AG09309 (cell line): Measurements from ENCODE around the gene AKT1.
A peak's percentile ranks its signal among the peaks of the same experiment; 100 is the strongest.
"Not testable (repeated sequence)": the region's sequence is repeated elsewhere in the genome, so short reads cannot be mapped to it uniquely, and the experiment has no call there.

Source experiments
- DNase-seq: peaks from one replicate; pipeline ENCODE4 v3.0.0-alpha.2; 2010; ENCODE audit warnings: low read depth
- H3K4me3 ChIP-seq: 2 replicates; pipeline ENCODE4 v1.5.1; 2011; ENCODE audit warnings: mild to moderate bottlenecking, low read depth, low read length, moderate library complexity; ENCODE audit not compliant: control insufficient read depth
- TF ChIP-seq, protein P1 (sequence below): IDR thresholded peaks from 2 replicates; pipeline ENCODE4 v1.5.1; 2011; ENCODE audit warnings: mild to moderate bottlenecking, low read depth, low read length, inconsistent platforms; ENCODE audit not compliant: insufficient read depth, control insufficient read depth; ENCODE audit errors: missing control alignments

Gene AKT1

DNA sequence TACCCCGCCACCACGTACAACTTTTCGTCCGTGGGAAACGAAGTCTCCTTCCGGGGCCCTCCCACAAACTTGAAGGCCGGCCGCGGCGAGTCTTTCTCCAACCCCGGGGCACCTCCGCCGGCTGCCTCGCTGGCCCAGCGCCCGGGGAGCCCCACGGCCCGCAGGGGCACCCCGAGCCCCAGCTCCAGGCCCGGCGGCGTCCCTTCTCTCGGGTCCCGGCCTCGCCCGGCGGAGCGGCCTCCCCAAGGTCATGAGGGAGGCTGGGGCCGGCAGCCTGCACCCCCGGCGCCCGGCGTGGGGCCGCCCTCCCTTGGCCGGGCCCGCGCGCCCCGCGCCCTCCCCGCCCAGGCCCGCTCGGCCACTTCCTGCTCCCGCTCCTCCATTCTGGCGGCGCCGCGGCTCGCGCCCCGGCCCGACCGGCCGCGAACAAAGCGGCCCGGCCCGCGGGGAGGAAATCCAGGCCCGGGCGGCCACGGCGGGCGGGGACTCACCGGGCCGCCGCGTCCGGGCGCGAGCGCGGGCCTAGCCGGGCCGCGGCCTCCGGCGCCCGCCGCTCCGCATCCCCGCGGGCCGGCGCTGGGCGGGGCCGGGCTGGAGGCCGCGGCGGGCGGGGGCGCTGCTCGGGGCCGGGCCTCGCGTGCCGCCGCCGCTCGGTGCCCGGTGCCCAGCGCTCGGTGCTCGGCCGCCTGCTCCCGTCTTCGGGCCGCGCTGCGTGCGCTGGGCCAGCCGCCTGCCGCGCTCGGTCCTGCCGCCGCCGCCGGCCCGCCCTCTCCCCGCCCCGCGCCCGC lies at the start of gene AKT1:
Gene AKT1, minus strand, starts transcription at position 756 of the 788 bp plus-strand sequence. CDS start 3,105 bp downstream, outside the sequence.
- TF ChIP-seq, protein P1, sequence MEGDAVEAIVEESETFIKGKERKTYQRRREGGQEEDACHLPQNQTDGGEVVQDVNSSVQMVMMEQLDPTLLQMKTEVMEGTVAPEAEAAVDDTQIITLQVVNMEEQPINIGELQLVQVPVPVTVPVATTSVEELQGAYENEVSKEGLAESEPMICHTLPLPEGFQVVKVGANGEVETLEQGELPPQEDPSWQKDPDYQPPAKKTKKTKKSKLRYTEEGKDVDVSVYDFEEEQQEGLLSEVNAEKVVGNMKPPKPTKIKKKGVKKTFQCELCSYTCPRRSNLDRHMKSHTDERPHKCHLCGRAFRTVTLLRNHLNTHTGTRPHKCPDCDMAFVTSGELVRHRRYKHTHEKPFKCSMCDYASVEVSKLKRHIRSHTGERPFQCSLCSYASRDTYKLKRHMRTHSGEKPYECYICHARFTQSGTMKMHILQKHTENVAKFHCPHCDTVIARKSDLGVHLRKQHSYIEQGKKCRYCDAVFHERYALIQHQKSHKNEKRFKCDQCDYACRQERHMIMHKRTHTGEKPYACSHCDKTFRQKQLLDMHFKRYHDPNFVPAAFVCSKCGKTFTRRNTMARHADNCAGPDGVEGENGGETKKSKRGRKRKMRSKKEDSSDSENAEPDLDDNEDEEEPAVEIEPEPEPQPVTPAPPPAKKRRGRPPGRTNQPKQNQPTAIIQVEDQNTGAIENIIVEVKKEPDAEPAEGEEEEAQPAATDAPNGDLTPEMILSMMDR: no peak
- H3K4me3 ChIP-seq: peak within 1 kb of the TSS; percentile 72
- no peak for DNase-seq

DNA sequence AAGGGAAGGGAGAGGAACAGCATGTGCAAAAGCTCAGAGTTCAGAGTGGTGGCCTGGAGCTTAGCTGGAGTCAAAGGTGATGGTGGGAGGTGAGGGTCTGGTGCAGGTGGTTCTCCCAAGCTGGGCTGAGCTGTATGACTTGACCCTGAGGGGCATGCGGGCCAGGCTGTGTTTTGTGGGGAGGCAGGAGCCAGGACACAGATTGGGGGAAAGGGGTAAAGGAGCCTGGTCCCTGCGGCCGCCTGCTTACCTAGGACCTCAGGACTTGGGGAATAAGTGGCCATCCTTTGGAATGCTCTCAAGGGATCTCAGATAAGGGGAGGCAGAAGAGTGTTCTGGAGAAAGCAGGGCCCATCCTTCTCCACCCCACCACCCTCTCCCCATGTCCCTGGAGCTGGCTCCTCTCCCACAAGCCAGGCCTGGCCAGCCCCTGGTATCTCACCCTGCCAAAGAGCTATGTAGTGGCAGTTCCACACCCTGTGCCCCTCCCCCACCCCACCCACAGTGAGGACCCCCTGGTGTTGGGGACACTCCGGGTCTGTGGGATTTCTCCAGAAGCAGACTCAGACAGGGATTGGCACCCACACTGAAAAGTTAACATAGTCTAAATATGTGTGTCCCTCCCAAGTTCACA lies 49.6 kb upstream of the AKT1 start:
- no peak for DNase-seq
- no peak overlapping the region for H3K4me3 ChIP-seq
- TF ChIP-seq, protein P1: no peak

DNA sequence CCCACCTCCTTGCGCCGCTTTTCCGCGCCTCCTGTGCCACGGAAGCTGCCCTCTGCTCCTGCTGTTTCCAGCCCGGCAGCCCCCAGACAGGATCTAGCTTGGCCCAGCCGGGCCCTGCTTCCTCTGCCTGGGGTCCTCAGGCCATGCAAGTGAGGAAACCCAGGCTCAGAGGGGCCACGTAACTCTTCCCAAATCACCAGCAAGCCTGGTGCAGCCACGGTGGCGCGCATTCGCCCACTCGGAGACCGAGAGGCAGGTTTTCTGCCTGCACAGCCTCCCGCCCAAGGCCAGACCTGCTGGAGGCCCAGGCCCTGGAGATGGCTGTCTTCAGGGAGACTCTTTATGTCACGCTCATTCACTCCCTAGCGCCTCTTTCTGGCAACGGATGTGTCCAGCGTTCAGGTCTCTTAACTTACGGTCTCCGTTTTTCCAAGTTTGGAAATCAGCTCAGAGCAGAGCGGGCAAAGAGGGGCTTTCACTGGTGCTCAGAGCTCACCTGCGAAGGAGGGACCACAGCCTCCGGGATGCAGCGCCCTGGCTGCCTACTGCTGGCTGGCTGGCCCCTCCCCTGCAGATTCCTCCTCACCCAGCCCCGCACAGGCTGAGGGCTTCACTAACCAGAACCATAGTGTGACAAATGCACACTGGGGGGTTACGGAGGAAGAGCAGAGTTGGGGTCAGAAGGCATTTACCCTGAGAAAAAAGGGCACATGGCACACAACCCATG lies 48.9 kb upstream of the AKT1 start:
- DNase-seq: no peak
- H3K4me3 ChIP-seq: no peak overlapping the region
- TF ChIP-seq, protein P1: no peak

DNA sequence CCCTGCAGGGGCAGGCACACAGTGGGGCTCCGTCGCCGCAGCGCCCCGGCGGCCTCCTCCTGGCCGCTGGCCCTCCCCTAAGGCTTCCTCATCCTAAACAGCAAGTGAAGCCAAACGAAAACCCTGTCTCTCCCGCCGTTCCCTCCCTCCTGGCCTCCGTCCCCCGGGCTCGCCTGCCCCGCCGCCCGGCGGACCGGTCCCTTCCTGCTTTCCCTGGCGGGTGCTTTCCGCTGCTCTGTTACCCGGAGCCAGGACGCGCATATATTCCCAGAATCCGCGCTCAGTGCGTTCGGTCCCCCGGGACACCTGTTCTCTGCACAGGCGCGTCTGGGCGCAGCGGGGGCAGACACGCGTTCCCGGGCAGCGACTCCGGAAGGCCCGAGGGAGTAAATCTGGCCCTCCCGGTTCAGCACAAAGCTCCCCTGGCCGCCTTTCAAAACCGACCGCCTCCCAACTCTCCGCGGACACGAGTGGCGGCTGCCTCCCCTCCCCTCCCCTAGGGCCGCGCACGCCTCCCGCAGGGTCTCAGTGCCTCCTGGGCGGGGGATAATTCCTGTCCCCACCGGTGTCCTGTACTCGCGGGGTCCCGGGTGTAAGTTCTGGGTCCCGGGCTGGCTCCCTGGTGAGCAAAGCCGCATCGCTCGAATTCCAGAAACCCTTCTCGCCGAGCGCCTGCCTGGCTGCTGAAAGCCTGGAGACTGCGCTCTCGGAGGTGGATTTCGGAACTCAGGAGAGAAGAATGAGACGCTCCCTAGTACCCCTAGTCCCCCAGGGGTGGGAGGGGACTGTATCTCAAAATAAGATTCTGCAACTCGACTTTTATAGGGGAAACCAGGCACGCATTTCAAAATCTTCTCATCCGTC lies 48.1 kb upstream of the AKT1 start:
- TF ChIP-seq, protein P1: no peak
- peak overlapping the region; percentile 4 for H3K4me3 ChIP-seq
- no peak for DNase-seq

DNA sequence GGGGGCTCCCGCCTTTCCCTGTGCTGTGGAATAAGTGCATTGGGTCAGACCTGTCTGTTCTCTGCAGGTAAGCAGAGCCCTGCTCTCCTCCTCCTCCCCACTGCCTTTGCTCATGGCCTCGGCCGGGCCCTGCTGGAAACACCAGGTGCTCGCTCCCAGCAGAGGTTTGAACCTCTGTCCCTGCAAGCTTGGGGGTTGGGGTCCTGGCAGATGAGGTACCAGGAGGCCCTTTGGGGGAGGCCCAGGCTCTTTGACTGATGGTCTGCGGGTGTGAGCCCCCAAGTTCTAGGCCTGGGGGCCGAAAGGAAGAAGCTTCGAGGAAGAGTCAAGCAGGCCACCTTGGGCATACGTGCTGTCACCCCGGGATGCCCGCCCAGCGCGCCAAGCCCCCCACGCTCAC lies 47.5 kb upstream of the AKT1 start:
- TF ChIP-seq, protein P1: no peak
- DNase-seq: no peak
- H3K4me3 ChIP-seq: no peak overlapping the region

DNA sequence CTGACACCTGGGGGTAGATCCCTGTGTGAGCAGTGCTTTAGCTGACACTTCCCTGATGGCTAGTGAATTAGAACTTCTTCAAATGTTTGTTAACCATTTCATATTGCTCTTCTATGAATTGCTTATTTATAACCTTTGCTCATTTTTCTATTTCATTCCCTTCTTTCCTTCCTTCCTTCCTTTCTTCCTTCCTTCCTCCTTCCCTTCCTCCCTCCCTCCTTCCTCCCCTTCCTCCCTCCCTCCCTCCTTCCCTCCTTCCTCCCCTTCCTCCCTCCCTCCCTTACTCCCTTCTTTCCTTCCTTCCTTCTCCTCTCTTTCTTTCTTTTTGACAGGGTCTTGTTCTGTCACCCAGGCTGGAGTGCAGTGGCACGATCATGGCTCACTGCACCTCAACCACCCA lies 46.2 kb upstream of the AKT1 start:
- TF ChIP-seq, protein P1: no peak
- no peak overlapping the region for H3K4me3 ChIP-seq
- DNase-seq: no peak

DNA sequence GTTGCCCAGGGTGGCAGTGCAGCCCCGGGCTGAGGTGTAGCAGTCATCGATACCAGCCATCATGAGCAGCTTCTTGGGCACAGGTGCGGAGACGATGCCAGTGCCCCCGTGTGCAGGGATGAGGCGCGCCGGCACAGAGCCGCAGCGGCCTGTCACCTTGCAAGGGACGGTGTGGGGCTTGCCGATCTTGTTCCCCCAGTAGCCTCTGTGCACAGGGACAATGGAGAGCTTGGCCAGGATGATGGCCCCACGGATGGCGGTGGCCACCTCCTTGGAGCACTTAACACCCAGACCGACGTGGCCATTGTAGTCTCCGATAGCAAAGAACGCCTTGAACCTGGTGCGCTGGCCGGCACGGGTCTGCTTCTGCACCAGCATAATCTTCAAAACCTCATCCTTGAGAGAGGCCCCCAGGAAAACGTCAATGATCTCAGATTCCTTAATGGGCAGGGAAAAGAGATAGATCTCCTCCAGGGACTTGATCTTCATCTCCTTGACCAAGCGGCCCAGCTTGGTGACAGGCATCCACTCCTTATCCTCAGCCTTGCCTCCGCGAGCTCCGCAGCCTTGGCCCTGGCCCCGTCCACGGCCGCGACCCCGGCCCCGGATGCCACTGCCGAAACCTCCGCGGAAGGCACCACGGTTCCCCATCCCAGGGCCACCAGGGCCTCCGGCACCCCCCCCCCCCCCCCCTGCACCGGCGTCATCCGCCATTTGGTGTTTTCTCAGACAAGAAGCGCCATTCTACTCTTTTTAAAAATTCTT lies 40.8 kb upstream of the AKT1 start:
- not testable (repeated sequence) for H3K4me3 ChIP-seq

More for the DNA sequence above, 40.8 kb upstream of the AKT1 start:
- DNase-seq: not testable (repeated sequence)
